Transverse colon (tissue), 3 donors: ENCODE results near the gene VRK2.

Source experiments
- CTCF ChIP-seq, 5 experiments: fragments of 200-600 bp in 3 of 5; fragments of 450-650 bp in 2 of 5; sonication (generic) in 3 of 5; IDR thresholded peaks; 1 replicate in 2 of 5; 2 replicates in 3 of 5; pipeline ENCODE4 v1.5.1; 2016 to 2017; ENCODE audit warnings: antibody characterized with exemption in 5 of 5, inconsistent platforms in 3 of 5, mild to moderate bottlenecking in 2 of 5, moderate library complexity in 1 of 5
- POLR2A ChIP-seq: fragments of 450-650 bp; IDR thresholded peaks from one replicate; pipeline ENCODE4 v1.6.1; 2016; ENCODE audit warnings: antibody characterized with exemption, mild to moderate bottlenecking, moderate library complexity

DNA sequence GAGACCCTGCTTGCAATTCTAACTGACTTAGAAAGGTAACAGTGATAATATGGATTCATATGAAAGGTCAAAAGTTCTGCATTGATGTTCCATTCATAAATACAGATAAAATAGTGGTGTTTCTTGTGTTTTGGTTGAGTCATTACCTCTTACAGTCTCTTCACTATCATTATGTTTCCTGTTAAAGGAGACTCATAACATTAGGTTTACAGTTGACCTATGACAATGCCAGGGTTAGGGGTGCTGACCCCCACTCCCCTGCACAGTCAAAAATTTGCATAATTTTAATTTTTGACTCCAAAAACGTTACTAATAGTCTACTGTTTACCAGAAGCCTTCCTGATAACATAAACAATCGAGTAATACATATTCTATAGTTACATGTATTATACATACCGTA, 75.4 kb downstream of the VRK2 start:
- TF ChIP-seq CTCF (IDR thresholded peaks at IDR 0.05) (no peak), POLR2A (no peak)
